Right lobe of liver (tissue), 4 donors: ENCODE results near the gene TM9SF1.

Experiments used
- POLR2A ChIP-seq: fragments of 450-650 bp; IDR thresholded peaks from one replicate; pipeline ENCODE4 v1.6.1; 2017; ENCODE audit warnings: antibody characterized with exemption, mild to moderate bottlenecking
- TF ChIP-seq, protein P1 (sequence below), 4 donors: fragments of 200-600 bp in 3 of 4; fragments of 450-650 bp in 1 of 4; IDR thresholded peaks; one replicate each; pipeline versions ENCODE4 v1.5.1 to v1.8.0; 2016 to 2022; ENCODE audit warnings: antibody characterized with exemption in 4 of 4, mild to moderate bottlenecking in 2 of 4
- donor health status: DM: no; HTN: no; CAD: no.
- donor health status: DM: no; HTN: no; CAD: no.
- donor health status: DM: no; HTN: yes; CAD: no.

DNA sequence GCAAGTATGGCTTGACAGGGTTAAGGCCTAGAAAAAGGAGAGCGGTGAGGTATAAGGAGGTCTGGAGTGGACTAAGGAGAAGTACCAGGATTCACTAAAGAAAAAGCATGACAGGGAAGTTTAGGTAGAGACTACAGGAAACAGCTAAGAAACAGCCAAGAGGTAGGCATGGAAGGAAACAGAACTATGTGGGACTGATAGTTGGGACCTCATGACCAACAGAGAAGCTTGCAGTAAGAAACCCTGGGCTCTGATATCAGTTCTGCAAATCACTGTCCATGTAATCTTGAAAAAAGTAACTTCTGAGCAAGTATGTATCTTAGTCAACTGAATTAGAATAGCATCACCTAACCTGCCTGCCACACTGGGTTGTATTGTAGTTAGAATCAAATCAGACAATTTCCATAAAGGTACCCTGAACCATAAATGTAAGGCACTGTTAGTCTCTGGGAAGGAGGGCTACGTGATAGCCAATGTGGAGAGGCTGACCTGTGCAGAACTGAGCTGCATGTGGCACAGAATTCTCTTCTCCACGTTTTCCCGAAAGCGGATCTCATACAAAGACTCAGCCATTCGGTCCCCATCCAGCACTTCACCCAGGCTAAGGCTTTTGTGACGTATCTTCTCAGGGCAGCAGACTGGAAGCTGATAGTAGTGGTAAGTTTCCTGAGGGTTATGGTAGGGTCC is 912 bp downstream of the TM9SF1 start:
- TF ChIP-seq, protein P1, sequence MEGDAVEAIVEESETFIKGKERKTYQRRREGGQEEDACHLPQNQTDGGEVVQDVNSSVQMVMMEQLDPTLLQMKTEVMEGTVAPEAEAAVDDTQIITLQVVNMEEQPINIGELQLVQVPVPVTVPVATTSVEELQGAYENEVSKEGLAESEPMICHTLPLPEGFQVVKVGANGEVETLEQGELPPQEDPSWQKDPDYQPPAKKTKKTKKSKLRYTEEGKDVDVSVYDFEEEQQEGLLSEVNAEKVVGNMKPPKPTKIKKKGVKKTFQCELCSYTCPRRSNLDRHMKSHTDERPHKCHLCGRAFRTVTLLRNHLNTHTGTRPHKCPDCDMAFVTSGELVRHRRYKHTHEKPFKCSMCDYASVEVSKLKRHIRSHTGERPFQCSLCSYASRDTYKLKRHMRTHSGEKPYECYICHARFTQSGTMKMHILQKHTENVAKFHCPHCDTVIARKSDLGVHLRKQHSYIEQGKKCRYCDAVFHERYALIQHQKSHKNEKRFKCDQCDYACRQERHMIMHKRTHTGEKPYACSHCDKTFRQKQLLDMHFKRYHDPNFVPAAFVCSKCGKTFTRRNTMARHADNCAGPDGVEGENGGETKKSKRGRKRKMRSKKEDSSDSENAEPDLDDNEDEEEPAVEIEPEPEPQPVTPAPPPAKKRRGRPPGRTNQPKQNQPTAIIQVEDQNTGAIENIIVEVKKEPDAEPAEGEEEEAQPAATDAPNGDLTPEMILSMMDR (IDR thresholded peaks at IDR 0.05) = no peak
- no peak for TF ChIP-seq POLR2A
